A549 (cell line): ENCODE data around the gene PDE10A.

ENCODE experiments used
- CTCF ChIP-seq: fragments of >200 bp; sonication (Bioruptor Twin); formaldehyde crosslinking; IDR thresholded peaks from 3 replicates; pipeline ENCODE4 v1.5.1; 2016
- EP300 ChIP-seq, 2 experiments: fragments of >200 bp; sonication (Bioruptor Twin); formaldehyde crosslinking; IDR thresholded peaks; 2 replicates in 1 of 2; 3 replicates in 1 of 2; pipeline ENCODE4 v1.6.1; 2016 to 2017
- HDAC2 ChIP-seq: fragments of 200-600 bp; sonication (generic); IDR thresholded peaks from 2 replicates; pipeline ENCODE4 v1.6.1; 2016
- HOXA7 ChIP-seq: fragments of 250-450 bp; sonication (Bioruptor Pico); IDR thresholded peaks from 2 replicates; pipeline ENCODE4 v1.5.0; 2020; ENCODE audit warnings: mild to moderate bottlenecking, moderate library complexity
- POLR2A ChIP-seq: IDR thresholded peaks from 2 replicates; pipeline ENCODE4 v1.6.1; 2012; ENCODE audit warnings: mild to moderate bottlenecking, low read length
- RAD21 ChIP-seq, 2 experiments: fragments of >200 bp in 1 of 2; sonication (Bioruptor Twin) in 1 of 2; formaldehyde crosslinking in 1 of 2; IDR thresholded peaks in 1 of 2; conservative IDR thresholded peaks in 1 of 2; 2 replicates in 1 of 2; 3 replicates in 1 of 2; pipeline ENCODE4 v1.6.1; 2012 to 2018; ENCODE audit warnings: inconsistent platforms in 1 of 2
- RNF2 ChIP-seq: fragments of 200-600 bp; sonication (generic); IDR thresholded peaks from 2 replicates; pipeline ENCODE4 v1.6.1; 2016; ENCODE audit warnings: low read depth, mild to moderate bottlenecking, antibody characterized with exemption, moderate library complexity, borderline replicate concordance
- USF2 ChIP-seq: fragments of 450-650 bp; IDR thresholded peaks from 2 replicates; pipeline ENCODE4 v1.6.1; 2014; ENCODE audit warnings: antibody characterized with exemption
- ZNF302 ChIP-seq: fragments of 250-450 bp; sonication (Bioruptor Pico); IDR thresholded peaks from 2 replicates; pipeline ENCODE4 v1.9.0; 2021; ENCODE audit warnings: inconsistent platforms, mild to moderate bottlenecking, moderate library complexity
- TF ChIP-seq, protein P1 (sequence below): IDR thresholded peaks from 2 replicates; pipeline ENCODE4 v1.6.1; 2012

GRCh38 chr6:165321555-165322145 is 341.4 kb downstream of the PDE10A start:
- TF ChIP-seq CTCF (no peak), ZNF302 (CRISPR knock-in tag) (no peak), HDAC2 (no peak), EP300 (IDR thresholded peaks at IDR 0.05) (no peak), HOXA7 (CRISPR knock-in tag) (no peak), USF2 (no peak), POLR2A (no peak), RNF2 (no peak), RAD21 (conservative IDR thresholded peaks at IDR 0.05 in 1 of 2, IDR thresholded peaks at IDR 0.05 in 1 of 2) (no peak)
- TF ChIP-seq, protein P1, sequence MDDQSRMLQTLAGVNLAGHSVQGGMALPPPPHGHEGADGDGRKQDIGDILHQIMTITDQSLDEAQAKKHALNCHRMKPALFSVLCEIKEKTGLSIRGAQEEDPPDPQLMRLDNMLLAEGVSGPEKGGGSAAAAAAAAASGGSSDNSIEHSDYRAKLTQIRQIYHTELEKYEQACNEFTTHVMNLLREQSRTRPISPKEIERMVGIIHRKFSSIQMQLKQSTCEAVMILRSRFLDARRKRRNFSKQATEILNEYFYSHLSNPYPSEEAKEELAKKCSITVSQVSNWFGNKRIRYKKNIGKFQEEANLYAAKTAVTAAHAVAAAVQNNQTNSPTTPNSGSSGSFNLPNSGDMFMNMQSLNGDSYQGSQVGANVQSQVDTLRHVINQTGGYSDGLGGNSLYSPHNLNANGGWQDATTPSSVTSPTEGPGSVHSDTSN, result no peak
